Endothelial cell of umbilical vein (primary cell): ENCODE measurements around the gene CHN1. TPM values are rescaled to one million over a fixed set of nuclear protein-coding genes. Genes with fewer than 3 reads are reported as not detected.

ENCODE experiments used
- Bru-seq: library from RNA; stranded (reverse); fragments of 400-500 nt; gene quantifications from one replicate; lab custom pipeline; 2021; lab: Mats Ljungman, UMichigan
- BruChase-seq, 2 experiments: library from RNA; stranded (reverse); fragments of 400-500 nt; gene quantifications; one replicate each; lab custom pipeline; 2021; lab: Mats Ljungman, UMichigan
- BruUV-seq: library from RNA; stranded (reverse); fragments of 400-500 nt; replicated peaks from 2 replicates; lab custom pipeline; 2021; lab: Mats Ljungman, UMichigan
- CTCF ChIA-PET: fragments of 300-600, 350-600 bp; sonication (Branson Sonifier 250); formaldehyde crosslinking; loops from one replicate; lab custom pipeline; 2021; ENCODE audit warnings: antibody characterized with exemption, inconsistent platforms; lab: Charles Lee
- POLR2A ChIA-PET: fragments of 300-600, 350-600 bp; sonication (Branson Sonifier 250); formaldehyde crosslinking; loops from one replicate; lab custom pipeline; 2021; ENCODE audit warnings: antibody characterized with exemption, inconsistent platforms; lab: Charles Lee
- DNase-seq: peaks from one replicate; pipeline ENCODE4 v3.0.0-alpha.2; 2011; ENCODE audit warnings: low read depth, low spot score
- FAIRE-seq: peaks from 2 replicates; lab custom pipeline; 2011; peaks lifted over from hg19 to GRCh38; lab: Jason Lieb, UNC
- H2AFZ ChIP-seq: 2 replicates; pipeline ENCODE4 v1.6.0; 2012; ENCODE audit warnings: low read depth, low read length, control low read depth, inconsistent platforms
- H3K27ac ChIP-seq: 2 replicates; pipeline ENCODE4 v1.5.1; 2011; ENCODE audit warnings: low read depth, mild to moderate bottlenecking, control low read depth, low read length, moderate library complexity; ENCODE audit not compliant: insufficient read depth
- H3K27me3 ChIP-seq, 2 experiments: 2 replicates each; pipeline versions ENCODE4 v1.6.0 to v1.6.1; 2011; ENCODE audit warnings: low read length in 2 of 2, mixed read lengths in 1 of 2; ENCODE audit not compliant: control insufficient read depth in 2 of 2, insufficient read depth in 2 of 2
- H3K36me3 ChIP-seq, 2 experiments: 2 replicates in 1 of 2; 3 replicates in 1 of 2; pipeline ENCODE4 v1.5.1; 2011; ENCODE audit warnings: low read length in 2 of 2, mild to moderate bottlenecking in 1 of 2, moderate library complexity in 1 of 2; ENCODE audit not compliant: control insufficient read depth in 2 of 2, insufficient read depth in 2 of 2; ENCODE audit errors: extremely low read depth in 1 of 2
- H3K4me1 ChIP-seq: 3 replicates; pipeline ENCODE4 v1.5.1; 2011; ENCODE audit warnings: mild to moderate bottlenecking, low read length; ENCODE audit not compliant: control insufficient read depth, insufficient read depth; ENCODE audit errors: extremely low read depth
- H3K4me2 ChIP-seq: 2 replicates; pipeline ENCODE4 v1.6.1; 2011; ENCODE audit warnings: low read length, control low read depth, mixed read lengths; ENCODE audit not compliant: insufficient read depth
- H3K4me3 ChIP-seq, 3 experiments: fragments of 200-600 bp in 1 of 3; sonication (generic), shearing (Covaris generic) in 1 of 3; replicated peaks in 1 of 3; 2 replicates each; pipeline ENCODE4 v1.5.1; 2011 to 2016; ENCODE audit warnings: control low read depth in 3 of 3, low read length in 3 of 3, mild to moderate bottlenecking in 2 of 3, inconsistent platforms in 1 of 3, low read depth in 1 of 3, moderate library complexity in 1 of 3; ENCODE audit not compliant: insufficient read depth in 1 of 3
- H3K79me2 ChIP-seq: 2 replicates; pipeline ENCODE4 v1.6.0; 2012; ENCODE audit warnings: low read length, inconsistent platforms; ENCODE audit not compliant: control insufficient read depth, insufficient read depth
- H3K9ac ChIP-seq: replicated peaks from 2 replicates; pipeline ENCODE3; 2011; ENCODE audit warnings: low read length, control low read depth; ENCODE audit not compliant: insufficient read depth; ENCODE audit errors: extremely low read depth
- H3K9me1 ChIP-seq: replicated peaks from 3 replicates; pipeline ENCODE4 v1.6.0; 2011; ENCODE audit warnings: mild to moderate bottlenecking, low read length; ENCODE audit not compliant: control insufficient read depth, insufficient read depth; ENCODE audit errors: extremely low read depth
- H3K9me3 ChIP-seq: replicated peaks from 2 replicates; pipeline ENCODE4 v1.5.1; 2012; ENCODE audit warnings: low read length, inconsistent platforms; ENCODE audit not compliant: control insufficient read depth, insufficient read depth
- H4K20me1 ChIP-seq: replicated peaks from 2 replicates; pipeline ENCODE3; 2011; ENCODE audit warnings: mild to moderate bottlenecking, low read length; ENCODE audit not compliant: control insufficient read depth, insufficient read depth; ENCODE audit errors: extremely low read depth
- CTCF ChIP-seq, 2 donors: IDR thresholded peaks; 1 replicate in 1 of 2; 2 replicates in 1 of 2; pipeline ENCODE4 v1.5.1; 2011; ENCODE audit warnings: low read length in 2 of 2, mild to moderate bottlenecking in 2 of 2, moderate library complexity in 2 of 2, control low read depth in 1 of 2, inconsistent platforms in 1 of 2, low read depth in 1 of 2; ENCODE audit not compliant: insufficient read depth in 1 of 2; ENCODE audit errors: extremely low read depth in 1 of 2
- EZH2 ChIP-seq: IDR thresholded peaks from 2 replicates; pipeline ENCODE4 v1.6.1; 2012; ENCODE audit warnings: borderline replicate concordance, low read depth, mild to moderate bottlenecking, moderate library complexity, low read length, inconsistent platforms; ENCODE audit not compliant: severe bottlenecking
- FOS ChIP-seq: IDR thresholded peaks from 2 replicates; pipeline ENCODE4 v1.6.1; 2011; ENCODE audit warnings: mild to moderate bottlenecking, low read length, moderate library complexity, borderline replicate concordance; ENCODE audit not compliant: insufficient read depth
- GATA2 ChIP-seq: IDR thresholded peaks from 2 replicates; pipeline ENCODE4 v1.7.0; 2011; ENCODE audit warnings: low read depth, mild to moderate bottlenecking, moderate library complexity, mixed read lengths, low read length; ENCODE audit not compliant: insufficient read length, insufficient read depth
- MYC ChIP-seq: IDR thresholded peaks from one replicate; pipeline ENCODE4 v1.6.1; 2011; ENCODE audit warnings: mild to moderate bottlenecking, low read depth, low read length
- POLR2A ChIP-seq: IDR thresholded peaks from 2 replicates; pipeline ENCODE4 v1.6.1; 2012; ENCODE audit warnings: low read depth, mild to moderate bottlenecking, control low read depth, low read length
- POLR2AphosphoS5 ChIP-seq: IDR thresholded peaks from 2 replicates; pipeline ENCODE4 v1.6.1; 2012; ENCODE audit warnings: low read depth, mild to moderate bottlenecking, control low read depth, low read length, moderate library complexity; ENCODE audit not compliant: insufficient read depth
- dilution Hi-C: fragments of 300-500 bp; cut with MboI; formaldehyde crosslinking; loops from one replicate; pipeline ENCODE4 v1.15.0; 2019; ENCODE audit warnings: low sequenced_read_pairs; ENCODE audit not compliant: extremely low pct_ligation_motif_present
- intact Hi-C: fragments of 100-400 bp; cut with micrococcal nuclease; formaldehyde crosslinking; loops from one replicate; pipeline ENCODE4 v1.10.0; 2022
- long read RNA-seq: library from polyadenylated mRNA; stranded (forward); transcript quantifications from one replicate; pipeline ENCODE4 v2.0.0, GENCODE V29; 2021
- polyA minus RNA-seq, 3 experiments: library from RNA; depleted of rRNA, polyadenylated mRNA; stranded (reverse); fragments of >200 nt; gene quantifications; 1 replicate in 1 of 3; 2 replicates in 2 of 3; pipeline ENCODE4 v1.2.3, GENCODE V29; 2011
- polyA plus RNA-seq, 4 experiments: library from polyadenylated mRNA; depleted of rRNA in 3 of 4; stranded (reverse) in 3 of 4; unstranded in 1 of 4; fragments of >200 nt; gene quantifications; 2 replicates each; pipeline versions ENCODE4 v1.2.1 to v1.2.3, GENCODE V29; 2011 to 2012; ENCODE audit warnings: missing spikeins in 1 of 4
- total RNA-seq: library from RNA; stranded (reverse); gene quantifications from 2 replicates; pipeline ENCODE4 v1.2.3, GENCODE V29; 2021
- TF ChIP-seq, protein P1 (sequence below): IDR thresholded peaks from 2 replicates; pipeline ENCODE4 v1.6.1; 2011; ENCODE audit not compliant: insufficient read depth, insufficient read length

Gene CHN1, protein sequence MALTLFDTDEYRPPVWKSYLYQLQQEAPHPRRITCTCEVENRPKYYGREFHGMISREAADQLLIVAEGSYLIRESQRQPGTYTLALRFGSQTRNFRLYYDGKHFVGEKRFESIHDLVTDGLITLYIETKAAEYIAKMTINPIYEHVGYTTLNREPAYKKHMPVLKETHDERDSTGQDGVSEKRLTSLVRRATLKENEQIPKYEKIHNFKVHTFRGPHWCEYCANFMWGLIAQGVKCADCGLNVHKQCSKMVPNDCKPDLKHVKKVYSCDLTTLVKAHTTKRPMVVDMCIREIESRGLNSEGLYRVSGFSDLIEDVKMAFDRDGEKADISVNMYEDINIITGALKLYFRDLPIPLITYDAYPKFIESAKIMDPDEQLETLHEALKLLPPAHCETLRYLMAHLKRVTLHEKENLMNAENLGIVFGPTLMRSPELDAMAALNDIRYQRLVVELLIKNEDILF
- 23.3 and 29.0 TPM in 2 replicates for total RNA-seq
- polyA plus RNA-seq = 20.1 and 24.9 TPM in 2 replicates
- polyA plus RNA-seq (2011; cell fraction: cytosol; rRNA removed) = 34.0 and 35.0 TPM in 2 replicates
- 37.7 and 42.8 TPM in 2 replicates for polyA plus RNA-seq (2011; cell fraction: nucleus; rRNA removed)
- 16.1 and 30.5 TPM in 2 replicates for polyA plus RNA-seq (2012)
- 46.2 and 58.7 TPM in 2 replicates for polyA minus RNA-seq
- 11.6 TPM for polyA minus RNA-seq (2011; cell fraction: cytosol; rRNA and poly(A)+ RNA removed)
- polyA minus RNA-seq (2011; cell fraction: nucleus; rRNA and poly(A)+ RNA removed) = 59.2 and 73.1 TPM in 2 replicates
- percentile 85 among the genes with signal in this experiment for Bru-seq, nascent RNA
- BruChase-seq, experiment 1, labeled RNA remaining after a 6-hour chase = percentile 59 among the genes with signal in this experiment
- percentile 63 among the genes with signal in this experiment for BruChase-seq, experiment 2, labeled RNA remaining after a 2-hour chase
- long read RNA-seq, transcript CHN1-205 (13 exons, 2,447 nt) = major isoform, 8 of 78 reads
- long read RNA-seq, partial matches to known transcripts = 6 of 78 reads
- long read RNA-seq, other reads (novel, unspliced or antisense) = 59 of 78 reads

GRCh38 chr2:175004980-175005732 is at the start of gene CHN1:
Gene CHN1 (minus strand): TSS chr2:175005381. CDS start chr2:175004912, 469 bp downstream.
- no TSS peak for BruUV-seq
- dilution Hi-C loops = no loop called here

More at GRCh38 chr2:175004980-175005732, at the start of gene CHN1:
- peaks cover 18% of the 10 kb centered on the region for H3K4me1 ChIP-seq
- POLR2A ChIA-PET = interaction anchor here (0.5 to 1.4 kb wide), 4 partner anchors 10 to 226 kb away, joined by 3 to 8 read pairs (median 4); no protein-coding TSS in a partner anchor
- peak within 1 kb of the TSS; percentile 83 for H2AFZ ChIP-seq
- FAIRE-seq (no peak), DNase-seq (peak; percentile 85)
- H3K27me3 ChIP-seq = peaks cover 0 to 3% of the 10 kb centered on the region in 2 experiments
- CTCF ChIA-PET = interaction anchor here (0.9 to 3.2 kb wide), 10 partner anchors 10 to 304 kb away, joined by 3 to 35 read pairs (median 6); no protein-coding TSS in a partner anchor
- peak within 1 kb of the TSS; percentile 64 for H3K9ac ChIP-seq
- H3K27ac ChIP-seq = peak within 1 kb of the TSS; percentile 35
- peaks cover 6% of the 10 kb centered on the region for H3K79me2 ChIP-seq
- H3K9me3 ChIP-seq = no peaks in the 10 kb centered on the region
- peak; percentile 71 for TF ChIP-seq POLR2A
- peak; percentile 60 for TF ChIP-seq POLR2AphosphoS5
- TF ChIP-seq EZH2 = no peak
- TF ChIP-seq GATA2 = no peak
- TF ChIP-seq FOS = no peak
- no peak for TF ChIP-seq CTCF (IDR thresholded peaks at IDR 0.05; ENCODE audit: extremely low read depth in 1 of 2, insufficient read depth in 1 of 2, low read depth in 1 of 2, low read length in 2 of 2)
- TF ChIP-seq, protein P1, sequence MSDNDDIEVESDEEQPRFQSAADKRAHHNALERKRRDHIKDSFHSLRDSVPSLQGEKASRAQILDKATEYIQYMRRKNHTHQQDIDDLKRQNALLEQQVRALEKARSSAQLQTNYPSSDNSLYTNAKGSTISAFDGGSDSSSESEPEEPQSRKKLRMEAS = no peak
- TF ChIP-seq MYC = no peak
- no peaks in the 10 kb centered on the region for H4K20me1 ChIP-seq
- H3K9me1 ChIP-seq = no peaks in the 10 kb centered on the region
- H3K4me3 ChIP-seq = peak within 1 kb of the TSS; percentile 70 to 89 (median 83)
- intact Hi-C loops = loop anchor here (10.0 kb wide), 1 partner anchor 410 kb away; the partner anchor contains the start of gene WIPF1
- peak within 1 kb of the TSS; percentile 97 for H3K4me2 ChIP-seq
- no peaks in the 10 kb centered on the region for H3K36me3 ChIP-seq
